Panc1 (cell line): Measurements from ENCODE around the gene PCP4L1.

Source experiments
- SIN3A ChIP-seq: IDR thresholded peaks from 2 replicates; pipeline ENCODE4 v1.6.1; 2012; ENCODE audit warnings: low read depth, mild to moderate bottlenecking, low read length, moderate library complexity, borderline replicate concordance; ENCODE audit not compliant: insufficient read depth
- TF ChIP-seq, protein P1 (sequence below): fragments of 450-650 bp; IDR thresholded peaks from 2 replicates; pipeline ENCODE4 v1.5.1; 2017; ENCODE audit warnings: mild to moderate bottlenecking

DNA sequence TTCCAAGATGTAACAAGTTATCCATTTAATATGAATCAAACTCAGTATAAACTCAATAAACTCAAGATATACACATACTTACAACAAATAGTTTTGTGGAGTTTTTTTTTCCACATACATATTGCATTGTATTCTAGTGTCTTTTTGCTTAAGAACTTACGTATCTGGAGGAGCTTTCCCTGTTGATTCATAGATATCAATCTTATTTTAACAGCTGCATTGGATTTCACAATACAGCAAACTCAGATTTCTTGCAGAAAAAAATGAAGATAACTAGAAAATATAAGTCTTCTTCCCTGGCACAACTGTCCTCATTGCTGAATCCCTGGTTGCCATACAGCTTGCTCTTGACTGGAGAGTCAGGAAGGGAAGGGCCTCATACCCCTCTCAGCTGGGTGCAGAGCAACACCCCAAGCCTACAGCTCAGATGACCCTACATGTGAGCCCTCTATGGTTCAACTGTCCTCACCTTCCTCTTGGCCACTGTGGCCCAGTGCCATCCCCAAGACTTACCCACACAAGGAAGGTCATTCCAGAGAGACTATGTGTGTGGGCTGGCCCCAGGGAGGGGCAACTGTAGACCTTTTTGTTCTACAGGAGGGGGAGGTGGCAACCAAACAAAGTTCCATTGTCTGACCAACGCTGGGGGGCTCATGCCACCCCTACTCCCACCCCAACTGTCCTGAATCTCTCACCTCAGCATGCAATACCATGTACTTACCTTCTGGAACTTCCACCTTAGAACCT, 49.5 kb downstream of the PCP4L1 start:
- TF ChIP-seq, protein P1, sequence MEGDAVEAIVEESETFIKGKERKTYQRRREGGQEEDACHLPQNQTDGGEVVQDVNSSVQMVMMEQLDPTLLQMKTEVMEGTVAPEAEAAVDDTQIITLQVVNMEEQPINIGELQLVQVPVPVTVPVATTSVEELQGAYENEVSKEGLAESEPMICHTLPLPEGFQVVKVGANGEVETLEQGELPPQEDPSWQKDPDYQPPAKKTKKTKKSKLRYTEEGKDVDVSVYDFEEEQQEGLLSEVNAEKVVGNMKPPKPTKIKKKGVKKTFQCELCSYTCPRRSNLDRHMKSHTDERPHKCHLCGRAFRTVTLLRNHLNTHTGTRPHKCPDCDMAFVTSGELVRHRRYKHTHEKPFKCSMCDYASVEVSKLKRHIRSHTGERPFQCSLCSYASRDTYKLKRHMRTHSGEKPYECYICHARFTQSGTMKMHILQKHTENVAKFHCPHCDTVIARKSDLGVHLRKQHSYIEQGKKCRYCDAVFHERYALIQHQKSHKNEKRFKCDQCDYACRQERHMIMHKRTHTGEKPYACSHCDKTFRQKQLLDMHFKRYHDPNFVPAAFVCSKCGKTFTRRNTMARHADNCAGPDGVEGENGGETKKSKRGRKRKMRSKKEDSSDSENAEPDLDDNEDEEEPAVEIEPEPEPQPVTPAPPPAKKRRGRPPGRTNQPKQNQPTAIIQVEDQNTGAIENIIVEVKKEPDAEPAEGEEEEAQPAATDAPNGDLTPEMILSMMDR = no peak
- TF ChIP-seq SIN3A = no peak
